Activated CD8-positive, alpha-beta memory T cell treated with anti-CD3 and anti-CD28 coated beads for 48 hours (primary cell): ENCODE data around the gene SMOC2.

Experiments used
- DNase-seq, 3 experiments: peaks; one replicate each; pipeline ENCODE4 v3.0.0-alpha.2; 2020; ENCODE audit warnings: low read depth in 2 of 3, low spot score in 2 of 3

SMOC2 gene

GRCh38 chr6:168442646-168443045 lies 1.7 kb downstream of the SMOC2 start:
- DNase-seq, result no peak

GRCh38 chr6:168447282-168447681 lies 6.3 kb downstream of the SMOC2 start:
- DNase-seq, result no peak

GRCh38 chr6:168447700-168448099 lies 6.7 kb downstream of the SMOC2 start:
- DNase-seq, result no peak

DNA sequence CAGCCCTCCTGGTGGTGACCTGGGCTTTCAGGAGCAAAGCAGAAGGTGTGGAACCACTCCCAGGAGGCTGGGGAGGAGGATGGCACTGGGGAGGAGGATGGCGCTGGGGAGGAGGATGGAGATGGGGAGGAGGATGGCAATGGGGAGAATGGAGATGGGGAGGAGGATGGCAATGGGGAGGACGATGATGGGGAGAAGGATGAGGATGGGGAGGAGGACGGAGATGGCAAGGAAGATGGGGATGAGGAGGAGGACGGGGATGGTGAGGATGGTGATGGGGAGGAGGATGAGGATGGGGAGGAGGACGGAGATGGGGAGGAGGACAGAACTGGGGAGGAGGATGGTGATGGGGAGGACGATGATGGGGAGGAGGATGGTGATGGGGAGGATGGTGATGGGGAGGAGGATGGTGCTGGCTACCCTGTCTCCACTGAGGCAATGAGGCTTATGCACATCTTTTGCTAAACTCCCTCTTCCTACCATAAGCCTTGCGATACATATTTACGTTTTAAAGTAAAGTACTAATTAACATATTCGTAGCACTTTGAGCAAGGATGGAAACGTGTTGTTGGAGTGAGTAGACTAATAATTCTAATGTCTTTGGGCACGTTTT lies 7.4 kb downstream of the SMOC2 start:
- no peak for DNase-seq

DNA sequence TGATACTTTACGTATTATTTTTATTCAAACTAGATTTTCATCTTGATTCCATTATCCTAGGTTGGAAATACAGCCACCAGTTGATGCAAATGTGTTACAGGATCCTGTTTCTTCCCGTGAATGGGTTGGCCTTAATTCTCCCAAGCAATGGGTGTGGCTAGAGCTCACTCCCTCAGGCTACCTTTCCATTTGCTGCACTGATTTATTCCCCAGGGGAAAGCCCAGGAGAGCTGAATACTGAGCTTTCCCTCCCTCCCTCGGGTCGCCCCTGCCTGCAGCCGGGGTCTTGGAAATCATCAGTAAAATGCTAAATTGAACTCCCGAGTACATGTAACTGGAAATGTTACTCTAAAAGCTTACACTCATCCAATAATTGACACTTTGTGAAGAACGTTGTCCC lies 9.9 kb downstream of the SMOC2 start:
- no peak for DNase-seq

- DNase-seq, result no peak
Observed at GRCh38 chr6:168451805-168452517, 11.0 kb downstream of the SMOC2 start.

DNA sequence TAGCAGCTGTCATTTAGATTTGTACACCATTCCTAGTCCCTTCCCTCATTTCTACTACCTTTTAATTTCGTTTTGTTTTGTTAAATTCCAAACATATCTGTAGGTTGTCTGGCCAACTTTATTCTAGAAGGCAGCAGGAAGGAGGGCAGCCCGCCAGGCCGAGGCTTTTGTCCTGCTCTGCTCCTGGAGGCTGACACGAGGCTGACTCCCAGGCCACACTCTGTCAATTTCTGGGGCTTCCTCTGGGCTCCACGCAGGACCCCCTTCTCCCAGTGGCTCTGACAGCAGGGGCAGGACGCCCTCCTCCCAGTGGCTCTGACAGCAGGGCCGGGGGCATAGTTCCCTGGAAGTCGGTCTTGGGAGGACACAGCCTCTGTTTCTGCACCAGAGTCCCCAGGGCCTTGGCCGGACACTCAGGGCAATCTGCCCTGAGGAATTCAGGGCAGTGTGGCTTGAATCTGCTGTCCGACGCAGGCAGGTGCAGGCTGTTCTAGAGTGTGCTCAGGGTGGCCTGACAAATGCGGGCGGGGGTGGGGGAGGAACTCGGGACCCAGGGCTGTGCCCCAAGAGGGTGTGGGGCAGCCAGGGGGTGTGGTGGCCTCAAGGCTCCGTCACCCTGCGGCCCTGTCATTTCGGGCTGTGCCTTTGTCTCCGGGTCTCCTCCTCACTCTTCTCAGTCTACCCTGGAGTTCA lies 11.8 kb downstream of the SMOC2 start:
- DNase-seq, result no peak

DNA sequence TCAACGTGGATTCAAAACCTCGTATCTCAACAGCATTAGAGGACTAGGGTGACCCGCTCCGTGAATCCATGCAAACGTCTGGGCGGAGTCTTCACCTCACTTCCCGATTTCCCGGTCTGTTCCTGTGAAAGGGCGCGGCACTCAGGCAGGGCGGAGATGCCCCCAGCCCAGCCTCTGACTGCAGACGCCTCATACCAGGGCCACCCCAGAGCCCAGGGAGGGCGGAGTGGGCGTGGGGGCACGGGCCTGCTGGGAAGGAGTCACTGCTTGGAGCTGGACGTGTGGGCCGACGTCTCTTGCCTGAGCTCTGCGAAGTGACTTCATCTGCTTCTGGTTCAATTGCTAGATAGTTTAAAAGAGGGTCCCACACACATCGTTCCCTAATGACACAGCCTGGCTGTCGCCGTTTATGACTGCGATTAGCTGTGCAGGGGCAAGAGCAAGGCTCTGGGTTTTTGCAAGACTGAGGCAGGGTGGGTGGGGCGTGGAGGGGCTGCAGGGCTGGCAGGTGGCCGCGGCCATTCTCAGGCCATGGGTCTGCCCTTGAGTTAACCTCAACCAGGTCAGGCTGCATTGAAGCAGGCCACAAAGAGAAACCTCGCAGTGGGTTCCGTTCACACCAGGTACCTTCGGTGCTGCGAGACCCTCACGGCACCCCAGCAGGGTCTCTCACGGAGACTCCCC lies 15.0 kb downstream of the SMOC2 start:
- DNase-seq, result no peak

DNA sequence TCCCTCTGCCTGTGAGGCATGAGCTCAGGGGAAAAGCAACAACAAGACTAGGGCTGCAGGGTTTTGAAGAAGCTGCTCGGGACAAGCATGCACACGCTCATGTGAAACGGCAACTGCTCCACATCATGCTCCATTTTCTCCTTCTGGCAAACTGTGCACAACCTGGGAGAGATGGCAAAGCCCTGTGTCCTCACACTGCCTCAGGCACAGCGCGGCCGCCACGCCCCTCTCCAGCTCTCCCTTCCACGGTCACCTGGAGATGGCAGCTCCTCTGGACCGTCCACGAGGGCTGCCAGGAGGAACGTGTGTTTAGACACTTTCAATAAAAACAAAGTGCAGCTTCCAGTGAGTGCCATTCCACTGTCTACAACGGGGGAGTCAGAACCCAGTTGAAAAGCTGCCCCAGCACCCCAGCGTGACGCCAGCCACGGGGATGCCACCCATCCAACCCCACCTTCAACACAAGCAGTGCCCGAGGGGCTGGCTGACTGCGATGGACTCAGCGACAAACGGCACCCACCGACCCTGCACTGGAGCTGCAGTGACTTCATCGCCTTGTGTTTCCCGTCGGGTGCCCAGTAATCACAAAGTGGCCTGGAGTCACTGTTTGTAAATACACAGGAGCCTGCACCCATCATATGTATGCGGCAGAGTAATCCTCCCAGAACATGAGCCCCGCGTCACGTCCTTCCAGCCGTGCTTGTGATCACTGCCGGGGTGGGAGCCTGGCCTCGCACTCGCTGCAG lies 16.1 kb downstream of the SMOC2 start:
- DNase-seq, result no peak

GRCh38 chr6:168457653-168457934 lies 16.6 kb downstream of the SMOC2 start:
- DNase-seq, result no peak

DNA sequence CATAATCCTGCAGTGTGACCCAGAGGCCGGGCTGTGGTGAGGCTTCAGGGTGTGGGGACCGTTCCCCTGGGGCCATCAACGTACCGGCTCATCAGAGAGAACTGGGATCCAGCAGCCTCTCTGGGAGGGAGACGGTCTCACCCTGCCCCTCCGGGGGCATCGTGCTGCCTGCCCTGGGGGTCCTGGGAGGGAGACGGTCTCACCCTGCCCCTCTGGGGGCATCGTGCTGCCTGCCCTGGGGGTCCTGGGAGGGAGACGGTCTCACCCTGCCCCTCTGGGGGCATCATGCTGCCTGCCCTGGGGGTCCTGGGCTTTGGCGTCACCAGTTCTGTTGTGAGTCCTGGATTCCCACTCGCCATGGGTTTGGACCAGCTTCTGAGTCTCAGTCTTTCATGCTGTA lies 17.1 kb downstream of the SMOC2 start:
- DNase-seq, result no peak

DNA sequence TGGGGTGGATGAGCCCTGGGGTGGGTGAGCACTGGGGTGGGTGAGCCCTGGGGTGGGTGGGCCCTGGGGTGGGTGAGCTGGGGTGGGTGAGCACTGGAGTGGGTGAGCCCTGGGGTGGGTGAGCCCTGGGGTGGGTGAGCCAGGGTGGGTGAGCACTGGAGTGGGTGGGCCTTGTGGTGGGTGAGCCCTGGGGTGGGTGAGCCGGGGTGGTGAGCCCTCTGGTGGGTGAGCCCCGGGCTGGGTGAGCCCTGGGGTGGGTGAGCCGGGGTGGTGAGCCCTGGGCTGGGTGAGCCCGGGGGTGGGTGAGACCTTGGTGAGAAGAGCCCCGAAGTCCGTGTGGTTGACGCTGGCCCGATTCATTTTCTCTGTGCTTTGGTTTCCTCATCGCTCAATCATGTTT lies 18.6 kb downstream of the SMOC2 start:
- no peak for DNase-seq

DNA sequence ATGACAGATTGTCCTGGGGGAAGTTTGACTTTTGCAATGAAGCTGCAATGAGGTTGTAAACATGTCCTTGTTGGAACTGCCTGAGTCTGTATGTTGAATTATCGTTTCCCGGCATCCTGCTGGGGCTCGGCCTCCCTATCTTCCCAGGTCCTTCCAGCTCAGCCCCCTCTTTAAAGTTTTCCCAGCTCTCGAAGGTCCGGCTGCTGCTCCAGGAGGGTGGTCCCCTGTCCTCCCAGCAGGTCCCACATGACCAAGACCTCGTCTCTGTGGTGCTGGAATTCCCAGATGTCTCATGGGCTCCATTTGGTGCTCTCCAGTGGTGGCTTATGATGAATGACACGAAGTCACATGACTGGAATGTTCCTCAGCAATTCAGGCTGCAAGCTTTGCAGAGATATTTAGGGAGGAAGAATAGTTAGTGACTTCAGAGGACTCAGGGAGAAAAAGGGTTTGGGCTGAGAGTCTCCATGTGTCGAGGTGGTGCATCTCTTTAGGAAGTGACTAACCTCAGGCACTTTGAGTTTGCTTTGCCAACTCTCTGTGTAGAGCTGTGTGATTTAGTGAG lies 21.4 kb downstream of the SMOC2 start:
- no peak for DNase-seq

DNA sequence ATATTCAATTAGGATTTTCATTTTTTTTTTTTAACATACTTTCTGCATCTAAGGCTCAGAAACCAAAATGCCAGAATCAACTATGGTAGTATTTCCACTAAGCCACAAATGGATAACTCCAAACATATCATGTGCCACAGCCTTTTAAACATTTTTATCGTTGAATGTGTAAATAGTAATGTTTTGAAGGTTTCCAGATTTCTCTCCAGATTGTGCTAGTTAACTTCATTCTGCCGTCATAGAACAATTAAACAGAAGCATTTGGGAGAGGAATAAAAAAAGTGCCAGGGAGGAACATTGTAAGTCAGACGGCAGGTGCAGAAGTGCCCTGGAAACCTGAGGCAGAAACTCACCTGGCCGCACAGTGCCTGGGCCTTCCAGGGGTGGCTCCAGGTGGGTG lies 23.6 kb downstream of the SMOC2 start:
- DNase-seq, result no peak

DNA sequence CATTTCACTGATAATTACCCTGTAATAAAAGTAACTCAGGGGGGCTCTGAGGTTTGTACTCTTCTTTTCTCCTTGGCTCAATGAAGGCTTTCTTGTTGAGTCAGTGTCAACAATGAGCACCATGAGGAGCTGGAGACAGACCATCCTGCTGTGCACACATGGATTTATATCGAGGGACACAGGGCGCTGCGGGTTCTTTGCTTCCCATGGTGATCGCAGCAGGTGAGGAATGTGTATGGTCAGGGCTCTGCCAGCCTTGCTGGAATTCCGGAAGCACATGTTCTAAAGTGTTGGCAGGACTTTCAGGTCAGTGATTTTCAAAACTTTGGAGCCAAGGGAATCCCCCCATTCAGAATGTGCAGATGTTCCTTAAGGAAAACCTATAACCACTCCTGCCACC lies 27.1 kb downstream of the SMOC2 start:
- no peak for DNase-seq

DNA sequence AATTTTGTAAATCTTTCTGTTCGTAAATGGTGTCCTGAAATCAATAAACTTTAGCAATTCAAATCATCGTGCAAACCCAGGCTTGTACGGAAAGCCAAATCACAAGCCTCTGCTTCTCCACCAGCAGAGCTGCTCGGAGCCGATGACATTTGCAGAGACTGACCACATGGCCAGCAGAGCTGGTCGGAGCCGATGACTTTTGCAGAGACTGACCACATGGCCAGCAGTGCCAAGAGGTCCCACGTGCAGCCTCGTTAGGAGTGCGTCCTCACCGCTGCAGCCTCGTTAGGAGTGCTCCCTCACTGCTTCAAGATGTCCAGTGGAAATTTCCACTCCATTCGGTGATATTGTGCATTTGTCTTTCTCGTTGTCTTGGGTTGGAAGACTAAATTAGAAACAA lies 28.5 kb downstream of the SMOC2 start:
- DNase-seq, result no peak

DNA sequence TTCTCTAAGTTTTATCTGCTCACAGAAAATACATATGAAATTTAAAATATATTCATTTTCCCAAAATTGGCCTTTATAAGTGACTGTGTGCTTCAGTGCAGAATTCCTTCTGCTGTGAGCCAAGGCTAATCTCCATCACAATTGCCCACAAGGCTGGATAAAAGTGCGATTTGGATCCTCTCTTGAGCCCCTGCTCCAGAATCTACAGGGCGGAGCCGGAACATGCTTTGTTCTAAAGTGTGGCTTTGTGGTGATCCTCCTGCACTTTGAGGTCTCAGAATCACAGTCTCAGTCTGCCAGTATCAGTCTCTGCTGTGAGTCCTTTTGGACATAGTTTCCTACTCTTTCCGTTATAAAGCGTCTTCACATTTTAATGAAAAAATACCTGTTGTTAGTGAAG lies 28.9 kb downstream of the SMOC2 start:
- no peak for DNase-seq

- no peak for DNase-seq
Observed at GRCh38 chr6:168472363-168472762, 31.4 kb downstream of the SMOC2 start.

DNA sequence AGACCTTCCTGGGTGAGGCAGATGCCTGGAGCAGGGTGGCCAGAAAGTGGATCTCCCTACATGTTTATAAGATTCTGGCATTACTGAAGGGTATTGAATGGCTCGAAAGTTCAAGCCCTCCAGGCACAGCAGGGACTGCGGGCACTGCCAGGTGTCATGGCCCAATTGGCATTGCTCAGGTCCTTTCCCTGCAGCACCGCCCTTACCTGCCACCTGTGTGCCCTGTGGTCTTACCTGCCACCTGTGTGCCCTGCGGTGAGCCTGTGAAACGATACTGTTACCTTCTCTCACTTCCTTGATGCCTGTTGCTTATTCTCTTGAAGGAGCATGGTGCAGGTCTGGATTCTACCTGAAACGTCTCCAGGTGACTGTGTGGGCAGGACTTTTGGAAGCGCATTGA lies 32.2 kb downstream of the SMOC2 start:
- no peak for DNase-seq

DNA sequence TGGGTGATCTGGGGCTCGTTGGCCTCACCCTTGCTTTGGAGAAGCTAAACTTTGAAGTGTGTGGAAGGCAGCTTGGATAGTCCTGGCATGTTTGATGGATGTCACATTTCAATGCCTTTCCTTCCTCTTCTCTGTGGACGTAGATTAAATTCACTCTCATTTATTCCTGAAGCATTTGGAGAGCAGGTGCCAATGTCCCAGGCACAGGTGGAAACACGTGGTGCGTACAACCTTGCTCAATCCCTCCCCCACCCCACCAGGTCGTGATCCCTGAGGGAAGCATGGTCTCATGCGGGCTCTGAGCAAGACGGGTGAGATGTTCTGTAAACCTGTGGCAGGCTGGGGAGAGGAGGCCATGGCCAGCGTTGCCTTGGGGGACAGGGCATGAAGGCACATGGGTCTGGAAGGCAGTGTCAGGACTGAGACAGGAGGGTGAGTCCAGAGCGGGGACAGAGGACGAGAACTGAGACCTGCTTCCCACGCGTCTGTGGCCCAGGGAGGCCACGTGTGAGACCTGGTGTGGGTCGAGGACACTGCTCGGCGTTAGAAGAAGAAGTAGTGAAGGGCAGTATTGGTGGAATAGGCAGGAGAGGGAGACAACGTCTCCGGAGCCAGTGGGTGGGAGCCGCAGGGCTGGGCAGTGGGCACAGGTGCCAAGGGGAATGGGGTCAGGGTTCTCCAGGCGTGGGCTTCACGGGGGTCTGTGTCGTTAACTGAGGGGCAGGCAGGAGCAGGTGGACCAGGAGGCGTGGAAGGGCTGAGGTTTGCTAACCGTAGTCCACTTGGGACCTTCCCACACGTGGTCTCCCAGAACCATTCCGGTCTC lies 34.4 kb downstream of the SMOC2 start:
- DNase-seq, result no peak
